ENCODE results near the gene BUB3. TPM values are rescaled to one million over a fixed set of nuclear protein-coding genes. Genes with fewer than 3 reads are reported as not detected.

BUB3 gene
- total RNA-seq, 1 experiment from 2014 or later, result 113 TPM

DNA sequence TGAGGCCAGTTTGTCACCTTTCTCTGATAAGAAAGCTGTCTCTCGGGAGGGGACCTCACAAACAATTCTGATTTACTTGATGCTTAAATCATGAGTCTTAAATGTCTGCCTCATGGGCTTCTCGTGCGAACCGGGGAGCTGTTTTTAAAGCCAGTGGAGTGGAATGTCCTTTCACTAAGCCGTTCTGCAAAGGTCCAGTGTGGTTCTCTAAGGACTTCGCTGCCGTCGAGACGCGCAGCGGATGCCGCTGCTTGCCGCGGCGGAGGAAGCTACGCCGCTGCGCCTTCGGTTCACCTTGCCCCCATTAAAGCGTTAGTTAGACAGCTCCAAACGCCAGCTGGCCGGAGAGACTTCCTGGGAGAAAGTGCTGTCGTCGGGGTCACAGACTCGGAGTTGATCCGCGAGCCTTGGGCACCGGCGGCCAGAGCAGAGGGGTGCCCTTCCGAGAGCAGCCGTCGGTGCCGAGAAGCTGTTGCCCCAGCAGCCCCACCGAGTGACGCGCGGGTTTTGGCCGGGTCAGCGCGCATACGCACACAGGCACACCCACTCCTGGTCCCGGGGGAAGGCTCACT lies 19.8 kb upstream of the BUB3 start:
- CTCF ChIA-PET, result interaction anchor here (0.6 kb wide), 1 partner anchor 114 kb away, joined by 5 read pairs; no protein-coding TSS in a partner anchor
- H3K4me1 Mint-ChIP-seq (ENCODE audit: low read depth, unreplicated experiment), result peaks cover 11% of the 10 kb centered on the region
- intact Hi-C loops (cut with micrococcal nuclease; ENCODE audit: unreplicated experiment), result loop anchor here (5.0 to 10.0 kb wide), 2 partner anchors 92 to 140 kb away; no protein-coding TSS in a partner anchor
- TF ChIP-seq, protein P1, sequence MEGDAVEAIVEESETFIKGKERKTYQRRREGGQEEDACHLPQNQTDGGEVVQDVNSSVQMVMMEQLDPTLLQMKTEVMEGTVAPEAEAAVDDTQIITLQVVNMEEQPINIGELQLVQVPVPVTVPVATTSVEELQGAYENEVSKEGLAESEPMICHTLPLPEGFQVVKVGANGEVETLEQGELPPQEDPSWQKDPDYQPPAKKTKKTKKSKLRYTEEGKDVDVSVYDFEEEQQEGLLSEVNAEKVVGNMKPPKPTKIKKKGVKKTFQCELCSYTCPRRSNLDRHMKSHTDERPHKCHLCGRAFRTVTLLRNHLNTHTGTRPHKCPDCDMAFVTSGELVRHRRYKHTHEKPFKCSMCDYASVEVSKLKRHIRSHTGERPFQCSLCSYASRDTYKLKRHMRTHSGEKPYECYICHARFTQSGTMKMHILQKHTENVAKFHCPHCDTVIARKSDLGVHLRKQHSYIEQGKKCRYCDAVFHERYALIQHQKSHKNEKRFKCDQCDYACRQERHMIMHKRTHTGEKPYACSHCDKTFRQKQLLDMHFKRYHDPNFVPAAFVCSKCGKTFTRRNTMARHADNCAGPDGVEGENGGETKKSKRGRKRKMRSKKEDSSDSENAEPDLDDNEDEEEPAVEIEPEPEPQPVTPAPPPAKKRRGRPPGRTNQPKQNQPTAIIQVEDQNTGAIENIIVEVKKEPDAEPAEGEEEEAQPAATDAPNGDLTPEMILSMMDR (IDR thresholded peaks at IDR 0.05; ENCODE audit: unreplicated experiment), result no peak
- H3K36me3 Mint-ChIP-seq (ENCODE audit: insufficient read depth, unreplicated experiment), result peaks cover 6% of the 10 kb centered on the region
- no peak for DNase-seq
- BruUV-seq (replicated peaks), result no TSS peak
- no peaks in the 10 kb centered on the region for H3K9me3 Mint-ChIP-seq (ENCODE audit: low read depth, unreplicated experiment)
- no peak overlapping the region for H3K27ac Mint-ChIP-seq (ENCODE audit: unreplicated experiment)
- peaks cover 33% of the 10 kb centered on the region for H3K27me3 Mint-ChIP-seq (ENCODE audit: unreplicated experiment)
- H3K4me3 Mint-ChIP-seq (ENCODE audit: low read depth, unreplicated experiment), result no peak overlapping the region

- BruUV-seq (replicated peaks), result no TSS peak
- intact Hi-C loops (cut with micrococcal nuclease; ENCODE audit: unreplicated experiment), result loop anchor here (5.0 to 10.0 kb wide), 2 partner anchors 93 to 140 kb away; no protein-coding TSS in a partner anchor
- DNase-seq, result no peak
- Mint-ChIP-seq H3K36me3 (ENCODE audit: insufficient read depth, unreplicated experiment) (peaks cover 11% of the 10 kb centered on the region), H3K27me3 (ENCODE audit: unreplicated experiment) (peaks cover 28% of the 10 kb centered on the region), H3K4me1 (ENCODE audit: low read depth, unreplicated experiment) (peaks cover 12% of the 10 kb centered on the region), H3K4me3 (ENCODE audit: low read depth, unreplicated experiment) (no peak overlapping the region), H3K27ac (ENCODE audit: unreplicated experiment) (no peak overlapping the region), H3K9me3 (ENCODE audit: low read depth, unreplicated experiment) (no peaks in the 10 kb centered on the region)
- CTCF ChIA-PET, result no interaction called here
- TF ChIP-seq, protein P1 (IDR thresholded peaks at IDR 0.05; ENCODE audit: unreplicated experiment), result no peak
Observed at GRCh38 chr10:123134915-123135414, 19.2 kb upstream of the BUB3 start.

GRCh38 chr10:123135415-123136141 lies 18.6 kb upstream of the BUB3 start, which contains the start of gene HMX3:
Gene HMX3, plus strand, starts transcription at chr10:123135970. Its CDS starts 81 bp downstream, at chr10:123136051.
- peaks cover 17% of the 10 kb centered on the region for H3K36me3 Mint-ChIP-seq (ENCODE audit: insufficient read depth, unreplicated experiment)
- no TSS peak for BruUV-seq (replicated peaks)
- peaks cover 22% of the 10 kb centered on the region for H3K27me3 Mint-ChIP-seq (ENCODE audit: unreplicated experiment)
- no peak within 1 kb of the TSS for H3K4me3 Mint-ChIP-seq (ENCODE audit: low read depth, unreplicated experiment)
- CTCF ChIA-PET, result no interaction called here
- TF ChIP-seq, protein P1 (IDR thresholded peaks at IDR 0.05; ENCODE audit: unreplicated experiment), result no peak
- H3K4me1 Mint-ChIP-seq (ENCODE audit: low read depth, unreplicated experiment), result peaks cover 12% of the 10 kb centered on the region
- intact Hi-C loops (cut with micrococcal nuclease; ENCODE audit: unreplicated experiment), result loop anchor here (10.0 kb wide), 1 partner anchor 139 kb away; no protein-coding TSS in a partner anchor
- no peaks in the 10 kb centered on the region for H3K9me3 Mint-ChIP-seq (ENCODE audit: low read depth, unreplicated experiment)
- no peak within 1 kb of the TSS for H3K27ac Mint-ChIP-seq (ENCODE audit: unreplicated experiment)
- no peak for DNase-seq

- Mint-ChIP-seq H3K4me1 (ENCODE audit: low read depth, unreplicated experiment) (peaks cover 12% of the 10 kb centered on the region), H3K36me3 (ENCODE audit: insufficient read depth, unreplicated experiment) (peaks cover 17% of the 10 kb centered on the region), H3K4me3 (ENCODE audit: low read depth, unreplicated experiment) (no peak overlapping the region), H3K27me3 (ENCODE audit: unreplicated experiment) (peaks cover 18% of the 10 kb centered on the region), H3K27ac (ENCODE audit: unreplicated experiment) (no peak overlapping the region), H3K9me3 (ENCODE audit: low read depth, unreplicated experiment) (no peaks in the 10 kb centered on the region)
- CTCF ChIA-PET, result no interaction called here
- intact Hi-C loops (cut with micrococcal nuclease; ENCODE audit: unreplicated experiment), result loop anchor here (10.0 kb wide), 1 partner anchor 138 kb away; no protein-coding TSS in a partner anchor
- TF ChIP-seq, protein P1 (IDR thresholded peaks at IDR 0.05; ENCODE audit: unreplicated experiment), result no peak
- DNase-seq, result no peak
- no TSS peak for BruUV-seq (replicated peaks)
Observed at GRCh38 chr10:123136221-123136805, 17.9 kb upstream of the BUB3 start.

All from Calu3 (cell line).